T-helper 17 cell (primary cell): ENCODE measurements around the gene PPP1R18. TPM values are rescaled to one million over a fixed set of nuclear protein-coding genes. Genes with fewer than 3 reads are reported as not detected.

Source experiments
- total RNA-seq, 4 donors: library from RNA in 2 of 4; stranded (reverse) in 2 of 4; gene quantifications; one replicate each; pipeline ENCODE4 v1.2.3 and lab custom pipeline; 2022 to 2026

The PPP1R18 gene
- total RNA-seq, 2 donors from 2014 or later, result 99.5 to 117 TPM

Other genes with a start within 250 kb of the PPP1R18 start
- 1,000 to 10,000 TPM; 1,324 to 1,494 TPM for gene HLA-E, start 197.1 kb downstream of the PPP1R18 start, total RNA-seq
- 100 to 1,000 TPM; 178 to 211 TPM for gene GNL1, start 130.2 kb downstream of the PPP1R18 start, total RNA-seq
- 10 to 100 TPM; 11.2 to 13.9 TPM for gene PRR3, start 129.3 kb downstream of the PPP1R18 start, total RNA-seq
- 100 to 1,000 TPM in 1 of 2 donors, 10 to 100 TPM in 1; 97.4 to 106 TPM for gene ABCF1, start 115.2 kb downstream of the PPP1R18 start, total RNA-seq
- gene PPP1R10, start 69.4 kb downstream of the PPP1R18 start, total RNA-seq, result 100 to 1,000 TPM; 114 to 123 TPM
- 10 to 100 TPM; 16.3 to 23.2 TPM for gene MRPS18B, start 68.8 kb downstream of the PPP1R18 start, total RNA-seq
- gene ATAT1, start 59.8 kb downstream of the PPP1R18 start, total RNA-seq, result 1 to 10 TPM; 5.6 to 6.6 TPM
- gene C6orf136, start 39.5 kb downstream of the PPP1R18 start, total RNA-seq, result 10 to 100 TPM; 32.6 to 37.0 TPM
- 10 to 100 TPM; 23.5 to 25.6 TPM for gene DHX16, start 13.6 kb downstream of the PPP1R18 start, total RNA-seq
- gene NRM, start 4.3 kb upstream of the PPP1R18 start, total RNA-seq, result 1 to 10 TPM; 4.7 to 5.6 TPM
- 10 to 100 TPM; 37.4 to 46.5 TPM for gene MDC1, start 30.6 kb upstream of the PPP1R18 start, total RNA-seq
- gene TUBB, start 33.7 kb upstream of the PPP1R18 start, total RNA-seq, result 100 to 1,000 TPM; 104 to 108 TPM
- gene FLOT1, start 56.0 kb upstream of the PPP1R18 start, total RNA-seq, result 10 to 100 TPM; 25.6 to 39.0 TPM
- gene IER3, start 57.9 kb upstream of the PPP1R18 start, total RNA-seq, result 10 to 100 TPM in 1 of 2 donors, 1 to 10 TPM in 1; 9.6 to 11.3 TPM
- gene DDR1, start 197.9 kb upstream of the PPP1R18 start, total RNA-seq, result 1 to 10 TPM; 1.8 to 5.6 TPM
- 10 to 100 TPM; 11.6 to 19.7 TPM for gene GTF2H4, start 221.6 kb upstream of the PPP1R18 start, total RNA-seq
- gene VARS2, start 227.6 kb upstream of the PPP1R18 start, total RNA-seq, result 10 to 100 TPM; 24.4 to 30.5 TPM
- not detected for gene SFTA2, start 245.5 kb upstream of the PPP1R18 start, total RNA-seq